SKM-1 treated with dmso at 0.1 percent for 144 hours (cell line): Measurements from ENCODE around the gene ARPP19.
"Not testable (repeated sequence)": the region's sequence is repeated elsewhere in the genome, so short reads cannot be mapped to it uniquely, and the experiment has no call there.

Experiments used
- DNase-seq: peaks from one replicate; lab custom pipeline; 2025; ENCODE audit not compliant: unreplicated experiment; lab: John Stamatoyannopoulos, UW

The ARPP19 gene

DNA sequence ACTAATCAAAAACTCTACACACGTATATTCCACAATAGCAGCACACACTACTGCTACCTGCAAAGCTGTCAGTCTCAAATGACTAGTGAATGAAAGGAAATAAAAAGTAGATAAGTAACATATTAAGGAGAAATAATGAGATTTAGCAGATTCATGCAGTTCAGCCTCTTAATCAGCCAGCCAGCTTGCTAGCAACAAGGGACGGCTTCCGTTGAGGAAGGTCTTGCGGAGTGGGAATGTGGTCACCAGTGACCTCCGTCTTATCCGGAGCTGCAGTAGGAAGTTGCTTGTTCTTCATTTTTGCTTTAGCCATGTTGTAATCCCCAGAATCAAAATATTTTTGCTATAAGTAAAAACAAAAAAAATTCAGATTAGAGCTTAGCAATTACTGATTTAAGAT, 17.1 kb downstream of the ARPP19 start:
- peak; percentile 76 for DNase-seq

GRCh38 chr15:52551186-52551585, 17.6 kb downstream of the ARPP19 start:
- DNase-seq, result not testable (repeated sequence)

DNA sequence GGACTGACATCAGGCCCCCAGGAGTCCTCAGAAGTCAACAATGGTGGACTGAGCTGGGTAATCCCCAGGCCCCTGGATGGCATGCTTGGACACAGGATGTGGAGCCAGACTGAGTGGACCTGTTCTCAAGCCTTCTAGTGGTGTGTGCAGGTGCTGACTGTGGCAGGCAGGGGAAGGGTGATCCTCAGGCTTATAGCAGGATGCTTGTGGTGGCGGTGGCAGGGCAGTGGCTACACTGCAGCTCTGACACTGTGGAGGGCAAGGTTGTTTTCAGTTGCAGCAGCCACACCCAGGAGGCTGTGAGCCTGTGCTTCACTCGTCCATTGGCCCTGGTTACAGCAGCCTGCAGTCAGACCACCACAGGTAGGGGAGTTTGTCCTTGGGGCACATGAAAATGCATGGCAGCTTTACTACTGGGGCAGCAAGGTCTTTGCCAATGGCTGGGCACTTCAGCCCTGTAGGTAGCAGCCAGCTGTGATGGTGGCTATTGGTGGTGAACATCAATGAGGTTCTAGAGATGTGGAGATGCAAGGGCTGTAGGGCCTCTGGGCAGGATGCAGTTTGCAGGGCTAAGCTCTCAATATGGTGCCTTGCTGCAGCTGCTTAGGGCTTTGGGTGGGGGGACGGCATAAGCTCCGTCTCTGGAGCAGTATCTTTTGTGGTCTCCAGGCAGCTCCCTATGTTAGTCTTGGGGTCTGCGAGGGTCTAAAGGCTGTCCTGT, 22.6 kb downstream of the ARPP19 start:
- no peak for DNase-seq

DNA sequence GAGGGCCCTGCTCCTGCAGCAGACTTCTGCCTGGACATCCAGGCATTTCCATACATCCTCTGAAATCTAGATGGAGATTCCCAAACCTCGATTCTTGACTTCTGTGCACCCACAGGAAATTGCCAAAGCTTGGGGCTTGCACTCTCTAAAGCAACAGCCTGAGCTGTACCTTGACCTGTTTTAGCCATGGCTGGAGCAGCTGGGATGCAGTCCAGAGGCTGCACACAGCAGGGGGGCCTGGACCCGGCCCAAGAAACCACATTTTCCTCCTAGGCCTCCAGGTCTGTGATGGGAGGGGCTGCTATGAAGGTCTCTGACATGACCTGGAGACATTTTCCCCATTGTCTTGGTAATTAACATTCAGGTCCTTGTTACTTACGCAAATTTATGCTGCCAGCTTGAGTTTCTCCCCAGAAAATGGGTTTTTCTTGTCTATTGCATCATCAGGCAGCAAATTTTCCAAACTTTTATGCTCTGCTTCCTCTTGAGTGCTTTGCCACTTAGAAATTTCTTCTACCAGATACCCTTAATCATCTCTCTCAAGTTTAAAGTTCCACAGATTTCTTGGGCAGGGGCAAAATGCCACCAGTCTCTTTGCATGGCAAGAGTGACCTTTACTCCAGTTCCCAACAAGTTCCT, 28.3 kb downstream of the ARPP19 start:
- DNase-seq, result no peak

GRCh38 chr15:52537459-52537858, 31.4 kb downstream of the ARPP19 start:
- DNase-seq, result no peak

DNA sequence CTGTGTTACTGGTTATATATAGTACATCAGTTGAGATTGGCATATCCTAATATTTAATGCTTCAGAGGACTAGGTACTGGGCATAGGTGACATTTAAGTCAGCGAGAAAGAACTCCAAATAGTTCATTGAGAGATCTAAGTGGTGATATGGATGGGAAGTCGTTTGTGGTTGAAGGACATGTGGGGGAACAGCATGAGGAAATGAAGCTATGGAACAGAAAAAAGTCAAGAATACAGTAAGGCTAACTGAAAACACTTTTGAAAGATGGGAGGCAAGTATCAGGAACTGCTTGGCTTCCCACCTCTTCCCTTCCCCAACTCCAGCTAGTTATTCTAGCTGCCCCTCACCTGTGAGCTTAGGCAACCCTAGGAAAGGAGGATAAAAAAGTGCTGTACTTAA, 36.4 kb downstream of the ARPP19 start:
- peak; percentile 15 for DNase-seq

- no peak for DNase-seq
Measured at GRCh38 chr15:52529940-52530339, 38.9 kb downstream of the ARPP19 start.

GRCh38 chr15:52529341-52529924, 39.4 kb downstream of the ARPP19 start:
- DNase-seq, result no peak

DNA sequence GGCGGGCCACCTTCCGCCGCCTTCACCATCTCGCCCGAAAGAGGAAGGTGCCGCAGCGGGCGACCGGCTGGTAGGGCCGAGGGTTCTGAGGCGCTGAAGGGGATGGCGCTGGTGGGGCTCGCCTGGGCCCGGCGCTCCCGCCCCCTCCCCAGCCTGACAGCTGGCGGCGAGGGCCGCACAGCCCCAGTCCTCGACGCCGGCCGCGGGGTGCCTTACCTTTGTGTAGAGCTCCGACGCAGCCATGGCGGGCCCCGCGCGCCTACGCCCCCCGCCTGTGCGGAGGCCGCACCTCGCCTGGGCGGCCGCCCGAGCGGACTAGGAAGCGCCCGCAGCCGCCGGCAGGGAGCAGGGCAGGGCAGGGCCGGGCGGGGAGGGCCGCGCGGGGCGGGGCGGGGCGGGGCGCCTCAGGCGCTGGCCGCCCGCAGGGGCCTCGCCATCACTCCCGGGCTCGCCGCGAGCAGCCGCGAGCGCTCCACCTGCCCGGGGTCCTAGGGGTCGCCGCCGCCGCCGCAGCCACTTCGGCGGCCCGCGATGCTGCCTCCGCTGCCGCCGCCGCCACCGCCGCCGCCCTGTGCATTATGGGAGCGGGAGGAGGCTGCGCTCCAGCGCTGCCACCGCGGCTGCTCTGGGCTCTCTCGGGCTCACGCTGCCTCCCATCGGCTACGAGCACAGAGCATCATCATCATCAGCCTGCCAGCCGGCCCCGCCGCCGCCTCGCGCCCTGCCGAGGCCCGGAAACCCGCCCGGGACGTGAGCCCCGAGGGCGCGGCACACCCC, 40.1 kb downstream of the ARPP19 start, which contains the start of gene MYO5A:
TSS of gene MYO5A (minus strand) at position 317 of the 777 bp plus-strand sequence. CDS start at position 243, 74 bp downstream.
- DNase-seq, result peak; percentile 73

DNA sequence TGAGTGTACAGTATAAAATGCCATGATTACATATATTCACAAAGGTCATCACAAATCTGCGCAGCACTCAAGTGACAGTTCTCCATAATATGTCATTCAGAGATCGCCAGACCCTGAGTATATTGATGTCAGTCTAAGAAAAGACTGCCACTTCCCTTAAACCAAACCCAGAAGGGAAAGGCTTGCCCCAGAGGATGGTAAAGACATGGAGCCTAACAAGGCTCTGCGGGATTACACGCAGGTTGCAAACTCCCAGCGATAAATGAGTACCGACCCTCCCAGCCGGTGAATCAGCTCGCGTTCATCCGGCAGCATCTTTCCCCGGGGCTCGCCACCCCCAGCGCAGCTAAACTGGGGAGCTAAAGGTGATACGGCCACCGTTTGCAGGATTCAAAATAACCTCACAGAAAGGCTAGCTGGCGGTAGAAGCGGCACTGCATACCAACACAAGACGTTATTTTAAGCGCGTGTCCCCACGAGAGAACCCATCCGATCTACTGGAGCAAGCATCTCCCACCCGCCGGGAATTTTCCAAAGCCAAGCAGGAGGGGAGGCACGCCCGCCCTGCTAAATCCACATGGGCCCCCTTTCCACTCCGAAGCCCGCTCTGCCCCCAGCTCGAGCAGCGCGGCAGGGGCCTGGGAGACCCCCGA, 40.8 kb downstream of the ARPP19 start:
- peak; percentile 49 for DNase-seq

DNA sequence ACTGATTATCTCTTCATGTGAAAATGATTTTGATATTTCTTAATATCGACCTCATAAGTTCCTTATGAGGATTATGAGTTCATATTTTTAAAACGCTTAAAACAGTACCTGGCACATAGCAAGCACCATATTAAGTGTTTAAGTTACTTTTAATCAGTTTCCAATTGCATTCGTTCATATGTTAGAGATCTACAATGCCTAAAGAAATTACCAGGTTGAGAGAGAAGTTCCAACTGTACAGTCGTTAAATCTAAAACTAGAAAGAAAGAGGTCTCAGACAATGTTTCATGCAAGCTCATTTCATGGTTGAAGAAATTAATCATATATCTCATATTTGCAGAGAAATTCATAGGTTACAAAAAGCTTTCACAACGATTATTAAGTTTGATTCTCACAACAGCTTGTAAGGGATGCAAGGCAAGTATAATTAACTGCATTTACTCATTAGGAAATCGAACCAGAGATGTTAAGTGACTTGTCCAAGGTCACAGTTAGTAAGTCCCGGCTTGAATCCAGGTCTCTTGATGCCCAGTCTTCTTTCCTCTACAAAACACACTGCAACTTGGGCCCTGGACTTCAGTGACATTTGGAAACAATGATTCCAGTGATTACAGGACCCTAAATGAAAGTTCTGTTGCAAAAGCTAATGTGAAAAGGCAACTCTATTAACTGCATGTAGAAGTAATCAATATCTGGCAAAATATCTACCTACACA, 41.5 kb downstream of the ARPP19 start:
- no peak for DNase-seq

DNA sequence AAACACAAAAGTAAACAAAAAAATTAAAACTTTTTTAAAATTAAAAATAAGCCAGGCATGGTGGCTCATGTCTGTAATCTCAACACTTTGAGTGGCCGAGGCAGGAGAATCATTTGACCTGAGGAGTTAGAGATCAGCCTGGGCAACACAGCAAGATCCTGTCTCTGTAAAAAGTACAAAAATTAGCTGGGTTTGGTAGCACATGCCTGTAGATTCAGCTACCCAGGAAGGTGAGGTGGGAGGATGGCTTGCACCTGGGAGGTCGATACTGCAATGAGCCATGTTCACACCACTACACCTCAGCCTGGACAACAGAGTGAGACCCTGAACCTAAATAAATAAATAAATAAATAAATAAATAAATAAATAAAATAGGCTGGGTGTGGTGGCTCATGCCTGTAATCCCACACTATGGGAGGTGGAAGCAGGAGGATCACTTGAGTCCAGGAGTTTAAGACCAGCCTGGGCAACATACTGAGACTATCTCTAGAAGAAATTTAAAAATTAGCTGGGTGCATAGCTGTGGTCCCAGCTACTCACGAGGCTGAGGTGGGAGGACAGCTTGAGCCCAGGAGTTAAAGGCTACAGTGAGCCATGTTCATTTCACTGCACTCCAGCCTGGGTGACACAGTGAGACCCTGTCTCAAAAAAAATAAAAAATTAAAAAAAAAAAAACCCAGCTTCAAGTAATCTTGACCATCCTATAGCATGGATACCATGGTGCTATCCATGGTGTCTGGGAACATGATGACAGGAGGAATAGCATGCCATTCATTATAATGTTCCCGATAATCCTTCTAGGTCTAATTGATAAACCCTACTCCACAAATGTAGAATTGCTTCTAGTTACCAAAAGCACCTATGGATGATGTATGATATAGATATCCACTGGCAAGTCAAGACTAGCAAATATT, 44.4 kb downstream of the ARPP19 start:
- no peak for DNase-seq

DNA sequence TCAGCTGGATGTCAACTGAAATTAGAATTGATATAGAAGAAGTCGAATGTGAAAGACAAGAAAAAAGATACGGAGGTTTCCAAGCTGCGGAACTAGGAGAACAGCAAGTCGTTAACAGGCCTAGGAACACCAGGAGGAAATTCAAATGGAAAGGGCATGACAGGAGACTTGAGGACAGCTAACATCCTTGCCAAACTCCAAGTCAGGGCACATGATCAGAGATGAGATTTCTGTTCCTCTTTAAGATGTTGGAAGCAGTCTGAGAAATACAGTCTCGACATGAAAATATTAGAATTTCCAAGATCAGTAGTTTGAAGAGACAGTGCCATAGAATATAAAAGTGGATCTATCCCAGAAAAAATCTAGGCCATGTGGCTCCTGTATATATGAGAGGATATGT, 45.2 kb downstream of the ARPP19 start:
- no peak for DNase-seq

DNA sequence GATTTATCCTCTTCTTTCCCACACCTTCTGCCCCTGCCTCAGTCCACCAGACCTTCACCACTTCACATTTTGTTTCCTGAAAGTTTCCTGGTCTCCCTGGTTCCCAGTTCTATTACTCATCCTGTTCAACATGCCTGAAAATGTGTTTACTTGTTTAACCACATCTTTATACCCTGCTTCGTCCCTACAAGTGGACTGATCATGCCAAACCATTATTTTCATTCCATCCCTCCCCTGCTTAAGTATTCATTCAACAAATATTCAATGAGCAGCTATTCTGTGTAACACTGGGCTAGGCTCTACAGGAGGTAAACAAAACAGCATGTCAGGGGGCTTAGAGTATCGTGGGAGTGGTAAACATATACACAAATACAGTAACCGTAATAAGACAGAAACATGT, 45.6 kb downstream of the ARPP19 start:
- DNase-seq, result no peak

GRCh38 chr15:52521682-52522081, 47.1 kb downstream of the ARPP19 start:
- DNase-seq, result no peak

DNA sequence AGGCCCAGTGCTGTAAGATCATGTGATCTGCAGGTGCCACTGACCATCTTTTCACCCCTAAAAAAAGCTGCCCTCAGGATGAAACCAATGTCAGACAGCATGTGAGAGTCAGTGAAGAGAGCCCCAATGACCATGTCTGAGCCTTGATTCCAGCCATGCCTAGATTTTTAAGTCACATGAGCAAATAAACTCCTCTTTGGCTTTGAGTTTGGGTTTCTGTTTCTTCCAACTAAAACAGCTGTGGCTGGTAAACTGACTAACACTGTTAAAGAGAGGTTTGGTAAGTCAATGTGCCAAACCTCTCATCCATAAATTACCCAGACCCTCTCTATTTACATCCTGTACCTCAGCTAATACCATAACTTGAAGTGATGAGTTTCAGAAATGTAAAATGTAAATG, 48.4 kb downstream of the ARPP19 start:
- no peak for DNase-seq

DNA sequence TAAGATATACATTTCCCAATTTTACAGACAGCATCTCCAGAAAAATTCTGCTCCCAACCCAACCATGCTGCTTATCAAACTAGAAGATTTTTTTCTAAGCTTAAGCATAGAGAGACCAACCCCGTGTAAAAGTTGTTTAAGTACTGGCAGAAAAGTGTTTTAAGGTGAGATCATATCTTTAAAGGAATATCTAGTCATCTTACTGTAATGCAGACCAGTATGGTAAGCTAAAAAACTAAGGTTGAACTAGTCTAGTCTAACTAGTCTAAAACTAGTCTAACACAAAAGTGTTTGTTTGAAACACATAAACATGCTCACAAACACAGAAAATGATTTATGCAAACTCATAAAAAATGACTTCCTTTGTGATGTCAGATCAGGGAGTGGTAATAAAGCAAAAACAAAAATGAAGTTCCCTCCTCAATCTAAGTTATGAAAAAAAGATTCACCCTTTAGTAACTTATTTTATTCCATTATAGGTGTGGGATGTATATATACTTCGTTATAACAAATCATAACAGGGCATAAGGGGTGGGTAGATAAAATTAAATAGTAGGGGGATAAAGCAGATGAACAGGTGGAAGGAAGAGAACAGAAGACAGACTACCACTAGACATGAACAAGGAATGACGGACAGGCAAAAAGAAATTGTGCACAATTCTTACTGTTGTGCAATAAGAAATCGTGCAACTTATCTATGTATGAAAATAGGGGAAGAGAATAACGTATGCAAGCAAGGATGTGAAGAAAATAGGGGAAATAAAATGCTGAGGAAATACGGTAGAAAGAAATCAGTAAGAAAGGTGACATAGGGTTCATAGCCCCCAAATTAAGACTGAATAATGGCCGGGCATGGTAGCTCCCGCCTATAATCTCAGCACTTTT, 50.1 kb downstream of the ARPP19 start:
- peak; percentile 60 for DNase-seq

DNA sequence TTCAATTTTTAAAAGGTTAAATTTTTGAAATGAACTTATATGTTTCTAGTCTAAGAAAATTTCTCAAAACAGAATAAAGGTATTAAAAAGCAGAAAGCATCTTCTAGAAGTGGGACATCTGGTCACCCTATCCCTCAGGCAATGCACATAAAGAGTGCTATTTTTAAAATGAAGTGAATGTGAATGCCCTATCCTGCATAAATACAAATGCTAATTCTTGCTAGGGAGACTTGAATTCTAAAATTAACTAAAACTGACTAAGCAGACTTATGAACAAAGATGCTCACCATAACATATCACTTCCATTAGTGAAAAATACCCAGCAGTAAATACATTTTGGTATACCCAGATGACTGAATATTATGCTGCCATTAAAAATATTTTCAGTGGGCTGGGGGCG, 51.8 kb downstream of the ARPP19 start:
- no peak for DNase-seq
